Ovary (tissue), 9 donors: ENCODE data around the gene SPACA7. TPM values are rescaled to one million over a fixed set of nuclear protein-coding genes. Genes with fewer than 3 reads are reported as not detected.

Experiments used
- DNase-seq, 5 donors: peaks; one replicate each; pipeline ENCODE4 v3.0.0-alpha.2; 2019 to 2020
- H3K27ac ChIP-seq, 2 donors: fragments of 200-600 bp; one replicate each; pipeline versions ENCODE4 v1.5.1 to v1.8.0; 2019 to 2022
- H3K27me3 ChIP-seq: fragments of 200-600 bp; one replicate; pipeline ENCODE4 v1.8.0; 2022
- H3K36me3 ChIP-seq: fragments of 200-600 bp; sonication (generic); one replicate; pipeline ENCODE4 v1.5.1; 2019
- H3K4me1 ChIP-seq: one replicate; pipeline ENCODE4 v1.8.1; 2013; ENCODE audit warnings: mild to moderate bottlenecking, moderate library complexity; ENCODE audit not compliant: insufficient read depth
- H3K4me3 ChIP-seq: fragments of 200-600 bp; sonication (generic); one replicate; pipeline ENCODE4 v1.5.1; 2017
- H3K9me3 ChIP-seq, 2 donors: fragments of 200-600 bp in 1 of 2; sonication (generic) in 1 of 2; one replicate each; pipeline versions ENCODE4 v1.5.1 to v1.8.1; 2013 to 2019; ENCODE audit warnings: mild to moderate bottlenecking in 1 of 2, moderate library complexity in 1 of 2
- EP300 ChIP-seq: sonication (generic); formaldehyde crosslinking; IDR thresholded peaks from one replicate; pipeline ENCODE4 v1.6.1; 2017; ENCODE audit warnings: antibody characterized with exemption
- POLR2A ChIP-seq: fragments of 450-650 bp; IDR thresholded peaks from one replicate; pipeline ENCODE4 v1.6.1; 2017; ENCODE audit warnings: antibody characterized with exemption, mild to moderate bottlenecking, moderate library complexity
- WGBS, 3 donors: extraction: QIAGEN DNeasy Blood & Tissue Kit in 1 of 3; methylation state at CpG; one replicate each; pipeline versions ENCODE4 v1.1.5 to v1.1.7; 2013 to 2017; 5-methylcytosine and 5-hydroxymethylcytosine counted together
- intact Hi-C, 4 donors: fragments of 100-400 bp; cut with DNase I; formaldehyde crosslinking; loops; one replicate each; pipeline versions ENCODE4 v1.11.0 to v1.15.1; 2022 to 2023
- polyA plus RNA-seq, 2 donors: library from polyadenylated mRNA; stranded (reverse); fragments of 200-250 nt in 1 of 2; fragments of 350-450 nt in 1 of 2; fragmentation: Illumina TruSeq in 1 of 2; extraction: RNeasy Lipid Tissue Mini Kit (QIAGEN cat#74804) in 1 of 2; gene quantifications; one replicate each; pipeline ENCODE4 v1.2.3, GENCODE V29; 2013 to 2014
- total RNA-seq, 7 donors: library from RNA; depleted of rRNA in 2 of 7; stranded (reverse); fragments of >200 nt in 2 of 7; fragmentation: NEBNext Ultra II Directional in 3 of 7; extraction: Animal tissue kit (Norgen Biotek cat#: 25700) in 3 of 7; gene quantifications; one replicate each; pipeline versions ENCODE4 v1.1.0 to v1.2.4, GENCODE V29; 2016 to 2023
- TF ChIP-seq, protein P1 (sequence below), 3 donors: fragments of 450-650 bp in 2 of 3; fragments of 200-600 bp in 1 of 3; IDR thresholded peaks; one replicate each; pipeline versions ENCODE4 v1.5.1 to v1.8.0; 2016 to 2022; ENCODE audit warnings: antibody characterized with exemption in 3 of 3, mild to moderate bottlenecking in 1 of 3
- donor health status: DM: no; HTN: no; CAD: no; lungs with moderate emphysema.
- donor health status: DM: no; HTN: no; CAD: no.
- donor health status: Bipolar disorder and iron deficiency.
- donor health status: DM: yes; HTN: yes; CAD: no.
- donor health status: DM: no; HTN: no; CAD: no.
- donor health status: DM: yes; HTN: yes; CAD: no.

The SPACA7 gene
- total and polyA plus RNA-seq, 9 donors, result not detected

DNA sequence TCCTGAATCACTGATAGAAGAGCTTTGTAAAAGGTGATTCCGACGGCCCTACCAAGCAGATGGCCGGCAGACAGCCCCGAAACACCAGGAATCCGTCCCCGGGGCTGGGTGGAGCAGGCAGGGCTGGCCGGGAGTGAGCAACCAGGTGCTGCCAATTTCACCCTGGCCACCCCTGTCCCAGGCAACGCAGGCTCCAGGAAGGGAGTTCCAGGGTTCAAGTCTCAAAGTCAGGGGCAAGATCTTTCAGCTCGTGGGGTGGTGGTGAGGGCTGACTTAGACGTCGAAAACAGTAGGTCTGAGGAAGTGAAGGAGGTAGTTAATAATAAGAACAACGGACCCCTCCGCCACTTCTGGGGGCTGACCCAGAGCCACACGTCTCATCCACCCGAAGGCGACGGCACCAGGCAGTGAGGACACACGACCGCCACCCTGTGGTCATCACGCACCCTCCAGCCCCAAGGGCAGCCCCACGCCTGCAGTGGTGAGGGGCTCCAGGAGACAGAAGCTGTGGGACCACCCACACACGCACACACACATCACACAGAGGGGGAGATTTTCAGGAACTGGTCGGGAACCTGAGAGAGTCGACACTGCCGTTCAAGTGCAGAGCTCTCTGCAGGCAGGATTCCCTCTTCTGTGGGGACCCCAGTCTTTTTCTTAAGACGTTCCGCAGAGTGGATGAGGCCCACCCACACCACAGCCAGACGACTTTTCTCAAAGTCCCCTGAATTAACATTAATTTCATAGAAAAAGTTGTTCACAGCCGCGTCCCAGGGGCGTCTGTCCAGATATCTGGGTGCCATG is 67.2 kb downstream of the SPACA7 start:
- H3K27me3 ChIP-seq, result no peaks in the 10 kb centered on the region
- intact Hi-C loops, result loop anchor here in 3 of 4 donors (10.0 kb wide), 1 partner anchor 969 kb away; no protein-coding TSS in a partner anchor
- TF ChIP-seq, protein P1, sequence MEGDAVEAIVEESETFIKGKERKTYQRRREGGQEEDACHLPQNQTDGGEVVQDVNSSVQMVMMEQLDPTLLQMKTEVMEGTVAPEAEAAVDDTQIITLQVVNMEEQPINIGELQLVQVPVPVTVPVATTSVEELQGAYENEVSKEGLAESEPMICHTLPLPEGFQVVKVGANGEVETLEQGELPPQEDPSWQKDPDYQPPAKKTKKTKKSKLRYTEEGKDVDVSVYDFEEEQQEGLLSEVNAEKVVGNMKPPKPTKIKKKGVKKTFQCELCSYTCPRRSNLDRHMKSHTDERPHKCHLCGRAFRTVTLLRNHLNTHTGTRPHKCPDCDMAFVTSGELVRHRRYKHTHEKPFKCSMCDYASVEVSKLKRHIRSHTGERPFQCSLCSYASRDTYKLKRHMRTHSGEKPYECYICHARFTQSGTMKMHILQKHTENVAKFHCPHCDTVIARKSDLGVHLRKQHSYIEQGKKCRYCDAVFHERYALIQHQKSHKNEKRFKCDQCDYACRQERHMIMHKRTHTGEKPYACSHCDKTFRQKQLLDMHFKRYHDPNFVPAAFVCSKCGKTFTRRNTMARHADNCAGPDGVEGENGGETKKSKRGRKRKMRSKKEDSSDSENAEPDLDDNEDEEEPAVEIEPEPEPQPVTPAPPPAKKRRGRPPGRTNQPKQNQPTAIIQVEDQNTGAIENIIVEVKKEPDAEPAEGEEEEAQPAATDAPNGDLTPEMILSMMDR (IDR thresholded peaks at IDR 0.05), result no peak
- no peak for TF ChIP-seq POLR2A
- TF ChIP-seq EP300, result no peak

DNA sequence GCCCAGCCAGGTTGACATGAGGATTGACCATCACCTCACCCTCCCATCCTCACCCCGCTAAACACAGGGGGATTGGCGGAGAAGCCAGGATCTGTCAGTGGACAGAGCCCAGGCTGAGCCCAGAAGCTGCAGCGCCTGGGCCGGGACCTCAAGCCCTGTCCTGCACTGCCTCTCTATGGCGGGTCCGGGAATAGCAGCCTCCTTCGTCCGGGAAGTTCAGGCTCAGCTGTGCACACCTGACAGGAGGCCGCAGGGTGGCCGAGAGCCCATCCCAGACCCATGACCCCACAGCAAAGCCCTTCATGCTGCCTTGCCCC is 67.8 kb downstream of the SPACA7 start:
- 1 to 2% (median 2%) methylated on average over 10 of the region's 10 CpGs for WGBS, 3 donors
- Histone ChIP-seq H3K27ac (no peak overlapping the region), H3K9me3 (no peaks in the 10 kb centered on the region), H3K27me3 (no peaks in the 10 kb centered on the region), H3K36me3 (no peaks in the 10 kb centered on the region), H3K4me3 (no peak overlapping the region), H3K4me1 (no peaks in the 10 kb centered on the region)
- TF ChIP-seq EP300, result no peak
- no peak for TF ChIP-seq POLR2A
- TF ChIP-seq, protein P1 (IDR thresholded peaks at IDR 0.05), result no peak
- DNase-seq, result peak in 2 of 5 donors; percentile 41 to 52
- intact Hi-C loops, result loop anchor here in 3 of 4 donors (10.0 kb wide), 1 partner anchor 969 kb away; no protein-coding TSS in a partner anchor

More for the DNA sequence above, 67.2 kb downstream of the SPACA7 start:
- DNase-seq, result no peak
- H3K4me3 ChIP-seq, result no peak overlapping the region
- no peak overlapping the region for H3K27ac ChIP-seq
- no peaks in the 10 kb centered on the region for H3K4me1 ChIP-seq
- H3K9me3 ChIP-seq, result no peaks in the 10 kb centered on the region
- H3K36me3 ChIP-seq, result no peaks in the 10 kb centered on the region
- WGBS, 3 donors, result 2 to 8% (median 6%) methylated on average over 30 to 31 of the region's 31 CpGs

DNA sequence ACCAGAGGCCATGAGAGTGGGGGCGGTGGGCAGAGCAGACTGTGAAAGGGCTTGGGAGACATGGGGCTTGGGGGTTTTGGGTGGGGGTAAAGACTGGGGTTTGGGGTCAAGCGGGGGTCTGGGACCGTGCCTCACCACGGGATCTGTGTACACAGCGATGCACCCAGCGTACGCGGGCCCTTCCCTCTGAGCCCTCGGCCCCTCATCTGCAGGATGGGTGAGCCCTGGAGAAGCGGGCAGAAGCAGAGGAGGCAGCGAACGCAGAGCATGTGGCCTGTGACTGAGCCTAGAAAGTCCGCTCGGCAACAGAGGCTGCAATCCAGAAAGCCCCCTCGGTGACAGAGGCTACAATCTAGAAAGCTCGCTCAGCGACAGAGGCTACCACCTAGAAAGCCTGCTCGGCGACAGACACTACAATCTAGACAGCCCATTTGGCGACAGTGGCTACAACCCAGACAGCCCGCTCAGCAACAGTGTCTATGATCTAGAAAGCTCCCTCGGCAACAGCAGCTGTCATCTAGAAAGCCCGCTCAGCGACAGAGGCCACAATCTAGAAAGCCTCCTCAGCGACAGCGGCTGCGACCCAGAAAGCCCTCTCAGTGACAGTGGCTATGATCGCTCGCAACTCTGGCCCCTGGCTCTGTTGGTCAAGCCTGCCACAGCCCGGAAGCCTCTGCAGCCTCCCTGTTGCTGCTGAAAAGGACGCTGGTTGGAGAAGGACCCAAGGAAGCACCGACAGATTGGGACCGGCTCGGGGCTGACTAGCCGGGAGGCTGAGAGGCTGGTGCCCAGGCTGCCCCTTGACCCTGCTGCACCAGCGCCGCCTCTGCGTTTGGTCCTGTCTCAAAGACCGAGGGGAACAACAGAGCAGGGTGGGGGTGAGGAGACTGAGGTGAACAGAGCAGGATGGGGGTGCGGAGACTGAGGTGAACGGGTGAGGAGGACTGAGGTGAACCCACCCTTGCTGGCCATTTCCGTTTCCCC is 68.6 kb downstream of the SPACA7 start:
- intact Hi-C loops, result loop anchor here in 3 of 4 donors (10.0 kb wide), 1 partner anchor 970 kb away; no protein-coding TSS in a partner anchor
- Histone ChIP-seq H3K9me3 (no peaks in the 10 kb centered on the region), H3K27ac (no peak overlapping the region), H3K36me3 (no peaks in the 10 kb centered on the region), H3K27me3 (no peaks in the 10 kb centered on the region), H3K4me1 (no peaks in the 10 kb centered on the region), H3K4me3 (no peak overlapping the region)
- 76 to 78% (median 76%) methylated on average over 42 of the region's 42 CpGs for WGBS, 3 donors
- no peak for TF ChIP-seq POLR2A
- no peak for TF ChIP-seq EP300
- TF ChIP-seq, protein P1 (IDR thresholded peaks at IDR 0.05), result no peak
- no peak for DNase-seq
